ENCODE data around the gene MTARC2. TPM values are rescaled to one million over a fixed set of nuclear protein-coding genes. Genes with fewer than 3 reads are reported as not detected.

The MTARC2 gene
- total and polyA plus RNA-seq, 7 donors: 4.8 to 22.7 (median 11.9) TPM

GRCh38 chr1:220741825-220742224, 6.3 kb upstream of the MTARC2 start:
- Histone ChIP-seq H3K27me3 (no peaks in the 10 kb centered on the region), H3K36me3 (no peaks in the 10 kb centered on the region), H3K9me3 (no peaks in the 10 kb centered on the region), H3K4me3 (no peak overlapping the region), H3K4me1 (peaks cover 0 to under 1% (median 0%) of the 10 kb centered on the region in 4 donors), H3K27ac (no peak overlapping the region)
- DNase-seq: no peak
- TF ChIP-seq POLR2A (IDR thresholded peaks at IDR 0.05): no peak
- TF ChIP-seq EP300 (IDR thresholded peaks at IDR 0.05): no peak
- TF ChIP-seq, protein P1, sequence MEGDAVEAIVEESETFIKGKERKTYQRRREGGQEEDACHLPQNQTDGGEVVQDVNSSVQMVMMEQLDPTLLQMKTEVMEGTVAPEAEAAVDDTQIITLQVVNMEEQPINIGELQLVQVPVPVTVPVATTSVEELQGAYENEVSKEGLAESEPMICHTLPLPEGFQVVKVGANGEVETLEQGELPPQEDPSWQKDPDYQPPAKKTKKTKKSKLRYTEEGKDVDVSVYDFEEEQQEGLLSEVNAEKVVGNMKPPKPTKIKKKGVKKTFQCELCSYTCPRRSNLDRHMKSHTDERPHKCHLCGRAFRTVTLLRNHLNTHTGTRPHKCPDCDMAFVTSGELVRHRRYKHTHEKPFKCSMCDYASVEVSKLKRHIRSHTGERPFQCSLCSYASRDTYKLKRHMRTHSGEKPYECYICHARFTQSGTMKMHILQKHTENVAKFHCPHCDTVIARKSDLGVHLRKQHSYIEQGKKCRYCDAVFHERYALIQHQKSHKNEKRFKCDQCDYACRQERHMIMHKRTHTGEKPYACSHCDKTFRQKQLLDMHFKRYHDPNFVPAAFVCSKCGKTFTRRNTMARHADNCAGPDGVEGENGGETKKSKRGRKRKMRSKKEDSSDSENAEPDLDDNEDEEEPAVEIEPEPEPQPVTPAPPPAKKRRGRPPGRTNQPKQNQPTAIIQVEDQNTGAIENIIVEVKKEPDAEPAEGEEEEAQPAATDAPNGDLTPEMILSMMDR (IDR thresholded peaks at IDR 0.05): no peak
- no peak for TF ChIP-seq POLR2AphosphoS5 (IDR thresholded peaks at IDR 0.05)
- intact Hi-C loops (cut with DNase I): loop anchor here (10.0 kb wide), 1 partner anchor 217 kb away; the partner anchor contains the start of gene MARK1
- WGBS, 2 donors: 95% methylated on average over 1 of the region's 1 CpG

GRCh38 chr1:220742520-220742919, 5.6 kb upstream of the MTARC2 start:
- peaks cover 0 to 8% (median 4%) of the 10 kb centered on the region in 4 donors for H3K4me1 ChIP-seq

DNA sequence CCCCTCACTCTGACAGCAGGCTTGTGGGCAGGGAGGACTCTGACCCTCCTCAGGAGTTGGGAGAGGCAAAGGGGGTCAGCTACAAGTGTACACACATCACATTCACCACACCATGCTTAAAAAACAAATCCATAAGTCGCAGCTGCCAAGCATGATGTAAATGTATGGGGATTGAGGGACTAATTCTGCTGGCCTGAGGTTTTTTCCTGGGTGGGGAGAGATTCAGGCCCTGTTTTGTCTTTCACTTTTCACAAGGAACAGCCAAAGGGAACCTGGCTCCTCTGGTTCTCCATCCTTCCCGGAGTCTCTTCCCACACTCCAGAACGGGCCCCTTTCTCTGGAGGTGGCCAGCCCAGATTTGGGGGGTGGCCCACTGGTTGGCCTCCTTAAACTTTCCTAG, 1.3 kb upstream of the MTARC2 start:
- DNase-seq: no peak
- no peak overlapping the region for H3K4me3 ChIP-seq
- no peak for TF ChIP-seq POLR2AphosphoS5 (IDR thresholded peaks at IDR 0.05)
- H3K27ac ChIP-seq: peak overlapping the region in 3 of 4 donors; percentile 84 to 92 (median 89)
- no peaks in the 10 kb centered on the region for H3K27me3 ChIP-seq
- no peaks in the 10 kb centered on the region for H3K9me3 ChIP-seq
- no peaks in the 10 kb centered on the region for H3K36me3 ChIP-seq
- peaks cover 0 to 40% (median 34%) of the 10 kb centered on the region in 4 donors for H3K4me1 ChIP-seq
- WGBS, 2 donors: 96 to 98% methylated on average over 3 of the region's 3 CpGs
- intact Hi-C loops (cut with DNase I): loop anchor here (10.0 kb wide), 1 partner anchor 222 kb away; the partner anchor contains the start of gene MARK1

More at GRCh38 chr1:220742520-220742919, 5.6 kb upstream of the MTARC2 start:
- TF ChIP-seq POLR2A (IDR thresholded peaks at IDR 0.05) (no peak), EP300 (IDR thresholded peaks at IDR 0.05) (no peak), POLR2AphosphoS5 (IDR thresholded peaks at IDR 0.05) (no peak)
- TF ChIP-seq, protein P1 (IDR thresholded peaks at IDR 0.05): no peak
- Histone ChIP-seq H3K36me3 (no peaks in the 10 kb centered on the region), H3K9me3 (no peaks in the 10 kb centered on the region), H3K4me3 (no peak overlapping the region), H3K27ac (no peak overlapping the region), H3K27me3 (no peaks in the 10 kb centered on the region)
- 92 to 96% methylated on average over 3 of the region's 3 CpGs for WGBS, 2 donors
- intact Hi-C loops (cut with DNase I): loop anchor here (10.0 kb wide), 1 partner anchor 218 kb away; the partner anchor contains the start of gene MARK1
- no peak for DNase-seq

DNA sequence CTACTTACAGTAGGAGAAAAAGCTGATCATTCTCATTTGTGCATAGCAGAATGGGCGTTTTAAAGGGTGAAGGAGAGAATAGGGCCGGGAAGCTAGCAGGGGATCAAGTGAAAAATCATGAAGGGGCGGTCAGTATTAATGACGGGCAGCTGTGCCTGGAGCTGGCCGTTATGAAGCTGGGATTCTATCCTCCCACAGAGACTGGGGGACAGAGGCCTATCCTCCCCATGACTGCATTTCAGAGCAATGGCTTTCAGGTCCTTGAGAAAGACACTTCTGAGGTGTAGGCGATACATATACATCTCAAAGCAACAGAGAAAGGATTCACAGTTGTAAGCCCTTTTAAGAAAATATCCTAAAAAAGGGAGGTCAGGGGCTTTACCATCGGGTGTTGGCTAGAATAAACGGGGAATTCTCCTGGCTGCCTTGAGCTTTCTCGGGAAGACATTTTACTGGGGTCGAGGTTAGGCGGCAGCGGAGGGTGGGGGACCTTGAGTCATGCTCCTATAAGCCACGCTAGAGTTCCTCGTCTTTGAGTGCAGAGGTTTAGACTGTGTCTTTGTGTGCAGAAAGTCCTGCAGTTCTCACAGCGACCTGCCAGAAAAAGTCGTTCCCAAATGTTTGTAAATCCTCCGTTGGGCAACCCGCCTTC, 559 bp upstream of the MTARC2 start:
- 26 to 32% methylated on average over 18 of the region's 18 CpGs for WGBS, 2 donors
- Histone ChIP-seq H3K27me3 (no peaks in the 10 kb centered on the region), H3K36me3 (no peaks in the 10 kb centered on the region), H3K27ac (peak overlapping the region; percentile 78 to 92 (median 86)), H3K9me3 (no peaks in the 10 kb centered on the region), H3K4me1 (peaks cover 0 to 40% (median 34%) of the 10 kb centered on the region in 4 donors), H3K4me3 (peak overlapping the region; percentile 58 to 97 (median 82))
- intact Hi-C loops (cut with DNase I): loop anchor here (10.0 kb wide), 1 partner anchor 223 kb away; the partner anchor contains the start of gene MARK1
- TF ChIP-seq, protein P1 (IDR thresholded peaks at IDR 0.05): no peak
- TF ChIP-seq POLR2A (IDR thresholded peaks at IDR 0.05) (no peak), EP300 (IDR thresholded peaks at IDR 0.05) (no peak), POLR2AphosphoS5 (IDR thresholded peaks at IDR 0.05) (no peak)
- no peak for DNase-seq

DNA sequence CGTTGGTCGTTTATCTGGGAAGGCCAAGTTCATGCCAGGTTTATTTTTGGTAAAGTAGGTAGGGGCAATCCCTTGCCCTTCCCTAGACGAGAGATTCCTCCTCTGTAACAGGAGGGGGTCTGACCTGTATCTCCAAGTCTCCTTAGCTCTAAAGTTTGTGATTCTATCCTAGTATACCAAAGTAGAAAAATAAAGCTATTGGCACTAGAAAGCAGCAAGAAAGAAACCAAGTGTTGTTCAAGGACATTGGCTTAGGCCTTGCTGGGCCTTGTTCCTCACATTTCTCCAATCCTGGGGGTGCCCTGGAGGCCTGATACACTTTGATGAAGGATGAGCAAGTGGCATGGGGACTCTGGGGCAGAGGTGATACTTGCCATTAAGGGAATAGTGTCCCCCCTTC, 814 bp downstream of the MTARC2 start:
- WGBS, 2 donors: 9 to 17% methylated on average over 3 of the region's 3 CpGs
- Histone ChIP-seq H3K36me3 (no peaks in the 10 kb centered on the region), H3K4me1 (peaks cover 0 to 40% (median 35%) of the 10 kb centered on the region in 4 donors)

More for the DNA sequence above, 814 bp downstream of the MTARC2 start:
- peak overlapping the region; percentile 58 to 97 (median 82) for H3K4me3 ChIP-seq
- intact Hi-C loops (cut with DNase I): loop anchor here (10.0 kb wide), 1 partner anchor 224 kb away; the partner anchor contains the start of gene MARK1
- no peaks in the 10 kb centered on the region for H3K27me3 ChIP-seq
- no peak for TF ChIP-seq POLR2A (IDR thresholded peaks at IDR 0.05)
- TF ChIP-seq EP300 (IDR thresholded peaks at IDR 0.05): no peak
- no peak for TF ChIP-seq POLR2AphosphoS5 (IDR thresholded peaks at IDR 0.05)
- TF ChIP-seq, protein P1 (IDR thresholded peaks at IDR 0.05): no peak
- H3K9me3 ChIP-seq: no peaks in the 10 kb centered on the region
- no peak for DNase-seq
- H3K27ac ChIP-seq: peak overlapping the region; percentile 78 to 92 (median 86)

Measured in sigmoid colon (tissue), 7 donors.